ENCODE measurements around the gene RALGPS1. TPM values are rescaled to one million over a fixed set of nuclear protein-coding genes. Genes with fewer than 3 reads are reported as not detected.

The RALGPS1 gene
- total RNA-seq, 1 donor from 2014 or later, result 30.7 TPM

- no peaks in the 10 kb centered on the region for H4K20me1 ChIP-seq (ENCODE audit: low read depth)
- peaks cover 22% of the 10 kb centered on the region for H3K4me1 Mint-ChIP-seq
- H3K27ac ChIP-seq, result no peak overlapping the region
- no peak overlapping the region for H3K4me2 ChIP-seq
- no peaks in the 10 kb centered on the region for H3K36me3 ChIP-seq
- H3K4me1 ChIP-seq, result peaks cover 18% of the 10 kb centered on the region
- H3K9me3 Mint-ChIP-seq, result no peaks in the 10 kb centered on the region
- H2AFZ ChIP-seq (replicated peaks), result no peak overlapping the region
- no peaks in the 10 kb centered on the region for H3K79me2 ChIP-seq (ENCODE audit: low read depth)
- H3K27me3 Mint-ChIP-seq (ENCODE audit: insufficient read depth, low read depth), result peaks cover 4% of the 10 kb centered on the region
- H3K36me3 Mint-ChIP-seq, result no peaks in the 10 kb centered on the region
- peak; percentile 70 for DNase-seq (ENCODE audit: low spot score)
- no peak overlapping the region for H3K27ac Mint-ChIP-seq
- peak; percentile 51 for TF ChIP-seq CTCF (IDR thresholded peaks at IDR 0.05)
- no peak for TF ChIP-seq EZH2 (IDR thresholded peaks at IDR 0.05)
- no peak for TF ChIP-seq EZH2phosphoT487 (IDR thresholded peaks at IDR 0.05)
- H3K4me3 ChIP-seq, result no peak overlapping the region
- no peaks in the 10 kb centered on the region for H3K27me3 ChIP-seq
- peaks cover 24% of the 10 kb centered on the region for H3F3A ChIP-seq (ENCODE audit: low read depth)
- no peaks in the 10 kb centered on the region for H3K9me3 ChIP-seq (ENCODE audit: low read depth)
- no peak overlapping the region for H3K4me3 Mint-ChIP-seq
- no peak overlapping the region for H3K9ac ChIP-seq
Measured at GRCh38 chr9:127159325-127159801, 244.8 kb downstream of the RALGPS1 start.

- no peak for TF ChIP-seq CTCF (IDR thresholded peaks at IDR 0.05)
- H3K9me3 ChIP-seq (ENCODE audit: low read depth), result no peaks in the 10 kb centered on the region
- peaks cover 20% of the 10 kb centered on the region for H3K4me1 ChIP-seq
- H3K9ac ChIP-seq, result no peak overlapping the region
- no peak for DNase-seq (ENCODE audit: low spot score)
- Mint-ChIP-seq H3K36me3 (no peaks in the 10 kb centered on the region), H3K27ac (no peak overlapping the region), H3K9me3 (no peaks in the 10 kb centered on the region), H3K4me3 (no peak overlapping the region), H3K4me1 (peaks cover 25% of the 10 kb centered on the region), H3K27me3 (ENCODE audit: insufficient read depth, low read depth) (peaks cover 4% of the 10 kb centered on the region)
- H3K36me3 ChIP-seq, result no peaks in the 10 kb centered on the region
- peak overlapping the region; percentile 66 for H3K27ac ChIP-seq
- H4K20me1 ChIP-seq (ENCODE audit: low read depth), result no peaks in the 10 kb centered on the region
- H3K79me2 ChIP-seq (ENCODE audit: low read depth), result no peaks in the 10 kb centered on the region
- H3K4me2 ChIP-seq, result no peak overlapping the region
- H3K4me3 ChIP-seq, result no peak overlapping the region
- no peaks in the 10 kb centered on the region for H3K27me3 ChIP-seq
- H2AFZ ChIP-seq (replicated peaks), result no peak overlapping the region
- peaks cover 24% of the 10 kb centered on the region for H3F3A ChIP-seq (ENCODE audit: low read depth)
Measured at GRCh38 chr9:127159949-127160610, 245.5 kb downstream of the RALGPS1 start.

DNA sequence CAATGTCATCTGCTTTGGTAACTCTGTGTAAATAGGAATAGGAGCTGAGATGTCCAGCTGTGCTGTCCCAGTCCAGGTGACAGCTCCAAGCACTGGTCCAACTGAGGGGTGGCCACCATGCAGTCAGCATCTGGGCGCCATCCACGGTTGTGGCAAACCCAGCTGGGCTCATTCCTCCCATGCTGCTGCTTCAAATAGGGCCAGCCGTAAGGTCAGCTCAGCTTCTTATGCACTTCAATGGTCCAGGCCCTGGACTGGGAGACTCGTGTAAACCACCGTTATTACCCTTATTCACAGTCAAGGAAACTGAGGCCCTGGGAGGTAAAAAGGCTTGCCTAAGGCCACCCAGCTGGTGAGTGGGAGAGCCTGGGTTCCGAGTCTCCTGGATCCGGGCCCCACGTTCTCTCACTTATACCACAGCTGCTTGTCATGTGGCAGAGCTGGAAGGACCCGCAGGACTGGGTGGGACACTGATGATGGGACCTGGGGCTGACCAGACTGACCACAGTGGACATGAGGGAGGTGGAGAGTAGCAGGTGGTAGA, 246.6 kb downstream of the RALGPS1 start:
- no peak for DNase-seq (ENCODE audit: low spot score)
- H3K36me3 ChIP-seq, result no peaks in the 10 kb centered on the region
- H3K4me1 ChIP-seq, result peaks cover 26% of the 10 kb centered on the region
- H3K4me3 Mint-ChIP-seq, result no peak overlapping the region
- no peak overlapping the region for H3K9ac ChIP-seq
- H3K27me3 ChIP-seq, result no peaks in the 10 kb centered on the region
- no peak overlapping the region for H3K27ac Mint-ChIP-seq
- H4K20me1 ChIP-seq (ENCODE audit: low read depth), result no peaks in the 10 kb centered on the region
- no peaks in the 10 kb centered on the region for H3K9me3 Mint-ChIP-seq
- H3K4me2 ChIP-seq, result no peak overlapping the region
- H3K4me1 Mint-ChIP-seq, result peaks cover 31% of the 10 kb centered on the region
- H3K27ac ChIP-seq, result no peak overlapping the region
- H3K9me3 ChIP-seq (ENCODE audit: low read depth), result no peaks in the 10 kb centered on the region
- H2AFZ ChIP-seq (replicated peaks), result no peak overlapping the region
- H3F3A ChIP-seq (ENCODE audit: low read depth), result peaks cover 24% of the 10 kb centered on the region
- H3K27me3 Mint-ChIP-seq (ENCODE audit: insufficient read depth, low read depth), result peaks cover 4% of the 10 kb centered on the region
- H3K79me2 ChIP-seq (ENCODE audit: low read depth), result no peaks in the 10 kb centered on the region
- H3K36me3 Mint-ChIP-seq, result no peaks in the 10 kb centered on the region
- H3K4me3 ChIP-seq, result no peak overlapping the region
- TF ChIP-seq EZH2phosphoT487 (IDR thresholded peaks at IDR 0.05) (no peak), CTCF (IDR thresholded peaks at IDR 0.05) (no peak), EZH2 (IDR thresholded peaks at IDR 0.05) (no peak)
